Kidney (tissue), 14 donors: ENCODE measurements around the gene KIAA0232. TPM values are rescaled to one million over a fixed set of nuclear protein-coding genes. Genes with fewer than 3 reads are reported as not detected.
"Not testable (repeated sequence)": the region's sequence is repeated elsewhere in the genome, so short reads cannot be mapped to it uniquely, and the experiment has no call there.

ENCODE experiments used
- DNase-seq, 5 donors: peaks; one replicate each; pipeline ENCODE4 v3.0.0-alpha.2; 2013 to 2020
- FAIRE-seq: peaks from 2 replicates; lab custom pipeline; 2012; peaks lifted over from hg19 to GRCh38; lab: Jason Lieb, UNC
- H3K27ac ChIP-seq, 2 donors: one replicate each; pipeline ENCODE4 v1.7.0; 2013; ENCODE audit warnings: low read depth in 2 of 2, low read length in 2 of 2, inconsistent platforms in 1 of 2
- H3K27me3 ChIP-seq: one replicate; pipeline ENCODE4 v1.7.1; 2013; ENCODE audit warnings: low read length, inconsistent platforms; ENCODE audit not compliant: control insufficient read depth, insufficient read depth
- H3K36me3 ChIP-seq, 3 donors: one replicate each; pipeline versions ENCODE4 v1.7.0 to v1.7.1; 2013; ENCODE audit warnings: low read length in 3 of 3, control low read depth in 1 of 3, inconsistent platforms in 1 of 3; ENCODE audit not compliant: insufficient read depth in 3 of 3, control insufficient read depth in 2 of 3
- H3K4me1 ChIP-seq, 3 donors: one replicate each; pipeline versions ENCODE4 v1.7.0 to v1.7.1; 2013; ENCODE audit warnings: low read length in 3 of 3, inconsistent platforms in 1 of 3, low read depth in 1 of 3; ENCODE audit not compliant: control insufficient read depth in 2 of 3, insufficient read depth in 2 of 3
- H3K4me3 ChIP-seq, 3 donors: one replicate each; pipeline versions ENCODE4 v1.7.0 to v1.8.1; 2013; ENCODE audit warnings: low read length in 3 of 3, control low read depth in 1 of 3, inconsistent platforms in 1 of 3
- H3K9ac ChIP-seq, 3 donors: one replicate each; pipeline versions ENCODE4 v1.7.0 to v1.7.1; 2013; ENCODE audit warnings: low read length in 3 of 3, control low read depth in 1 of 3, inconsistent platforms in 1 of 3
- H3K9me3 ChIP-seq, 3 donors: one replicate each; pipeline versions ENCODE4 v1.7.0 to v1.7.1; 2013; ENCODE audit warnings: low read length in 3 of 3, control low read depth in 1 of 3, inconsistent platforms in 1 of 3; ENCODE audit not compliant: control insufficient read depth in 2 of 3, insufficient read depth in 1 of 3
- intact Hi-C: fragments of 100-400 bp; cut with DNase I; formaldehyde crosslinking; loops from one replicate; pipeline ENCODE4 v1.11.1; 2022
- polyA plus RNA-seq: library from polyadenylated mRNA; stranded (reverse); fragments of 350-450 nt; fragmentation: Illumina TruSeq; extraction: RNeasy Lipid Tissue Mini Kit (QIAGEN cat#74804); gene quantifications from one replicate; pipeline ENCODE4 v1.2.3, GENCODE V29; 2014; ENCODE audit warnings: low read depth, low replicate concordance; ENCODE audit not compliant: insufficient read depth
- total RNA-seq: library from RNA; stranded (reverse); fragmentation: NEBNext Ultra II Directional; extraction: Animal tissue kit (Norgen Biotek cat#: 25700); gene quantifications from one replicate; pipeline ENCODE4 v1.2.1, GENCODE V29; 2021
- TF ChIP-seq, protein P1 (sequence below): IDR thresholded peaks from 3 replicates; pipeline ENCODE4 v1.5.1; 2012; ENCODE audit warnings: mild to moderate bottlenecking, moderate library complexity, borderline replicate concordance; ENCODE audit not compliant: insufficient read depth; ENCODE audit errors: extremely low read depth
- donor health status: control.
- donor health status: control.
- donor health status: control.
- donor health status: control.
- donor health status: control.
- donor health status: DM: yes; HTN: yes; CAD: no.
- donor health status: Normal renal cell carcinoma (clear cell type).

Gene KIAA0232
- total and polyA plus RNA-seq, 2 donors from 2014 or later, result 14.0 to 39.9 TPM

DNA sequence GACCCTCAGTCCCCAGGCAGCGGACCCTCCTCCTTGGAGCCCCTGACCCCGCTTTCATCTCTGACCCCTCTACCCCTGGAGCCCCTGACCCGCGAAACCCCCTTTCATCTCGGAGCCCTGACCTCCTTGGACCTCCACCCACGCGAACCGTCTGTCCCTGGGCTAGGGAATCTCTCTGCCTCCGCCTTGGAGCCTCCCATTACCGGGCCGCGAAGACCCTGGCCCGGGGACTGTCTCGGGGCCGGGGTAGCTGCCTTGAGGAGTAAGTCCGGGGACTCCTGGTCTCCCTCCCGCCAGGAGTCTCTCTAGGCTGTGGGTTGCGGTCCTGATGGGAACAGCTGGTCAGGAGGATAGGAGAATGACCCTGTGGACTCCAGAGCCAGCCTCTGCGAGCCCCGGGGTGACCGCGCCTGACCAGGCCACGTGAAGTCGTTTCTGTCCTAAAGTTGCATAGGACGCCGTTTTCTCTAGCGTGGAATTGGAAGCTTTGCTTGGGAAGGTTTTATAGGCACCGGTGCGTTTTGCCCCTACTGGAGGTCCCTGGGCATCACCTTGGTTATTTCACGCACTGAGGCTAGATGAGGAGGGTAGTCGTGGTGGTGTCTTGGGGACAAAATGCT, 127.9 kb downstream of the KIAA0232 start:
- Histone ChIP-seq H3K36me3 (no peaks in the 10 kb centered on the region), H3K4me3 (peak overlapping the region; percentile 12 to 79 (median 63)), H3K9ac (peak overlapping the region in 2 of 3 donors; percentile 58 to 86), H3K4me1 (peaks cover 3 to 37% (median 12%) of the 10 kb centered on the region in 3 donors), H3K9me3 (no peaks in the 10 kb centered on the region), H3K27ac (peak overlapping the region; percentile 80 to 88), H3K27me3 (no peaks in the 10 kb centered on the region)
- DNase-seq, result peak in 3 of 5 donors; percentile 59 to 81 (median 69)
- TF ChIP-seq, protein P1, sequence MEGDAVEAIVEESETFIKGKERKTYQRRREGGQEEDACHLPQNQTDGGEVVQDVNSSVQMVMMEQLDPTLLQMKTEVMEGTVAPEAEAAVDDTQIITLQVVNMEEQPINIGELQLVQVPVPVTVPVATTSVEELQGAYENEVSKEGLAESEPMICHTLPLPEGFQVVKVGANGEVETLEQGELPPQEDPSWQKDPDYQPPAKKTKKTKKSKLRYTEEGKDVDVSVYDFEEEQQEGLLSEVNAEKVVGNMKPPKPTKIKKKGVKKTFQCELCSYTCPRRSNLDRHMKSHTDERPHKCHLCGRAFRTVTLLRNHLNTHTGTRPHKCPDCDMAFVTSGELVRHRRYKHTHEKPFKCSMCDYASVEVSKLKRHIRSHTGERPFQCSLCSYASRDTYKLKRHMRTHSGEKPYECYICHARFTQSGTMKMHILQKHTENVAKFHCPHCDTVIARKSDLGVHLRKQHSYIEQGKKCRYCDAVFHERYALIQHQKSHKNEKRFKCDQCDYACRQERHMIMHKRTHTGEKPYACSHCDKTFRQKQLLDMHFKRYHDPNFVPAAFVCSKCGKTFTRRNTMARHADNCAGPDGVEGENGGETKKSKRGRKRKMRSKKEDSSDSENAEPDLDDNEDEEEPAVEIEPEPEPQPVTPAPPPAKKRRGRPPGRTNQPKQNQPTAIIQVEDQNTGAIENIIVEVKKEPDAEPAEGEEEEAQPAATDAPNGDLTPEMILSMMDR, result no peak
- intact Hi-C loops, result no loop called here
- no peak for FAIRE-seq

DNA sequence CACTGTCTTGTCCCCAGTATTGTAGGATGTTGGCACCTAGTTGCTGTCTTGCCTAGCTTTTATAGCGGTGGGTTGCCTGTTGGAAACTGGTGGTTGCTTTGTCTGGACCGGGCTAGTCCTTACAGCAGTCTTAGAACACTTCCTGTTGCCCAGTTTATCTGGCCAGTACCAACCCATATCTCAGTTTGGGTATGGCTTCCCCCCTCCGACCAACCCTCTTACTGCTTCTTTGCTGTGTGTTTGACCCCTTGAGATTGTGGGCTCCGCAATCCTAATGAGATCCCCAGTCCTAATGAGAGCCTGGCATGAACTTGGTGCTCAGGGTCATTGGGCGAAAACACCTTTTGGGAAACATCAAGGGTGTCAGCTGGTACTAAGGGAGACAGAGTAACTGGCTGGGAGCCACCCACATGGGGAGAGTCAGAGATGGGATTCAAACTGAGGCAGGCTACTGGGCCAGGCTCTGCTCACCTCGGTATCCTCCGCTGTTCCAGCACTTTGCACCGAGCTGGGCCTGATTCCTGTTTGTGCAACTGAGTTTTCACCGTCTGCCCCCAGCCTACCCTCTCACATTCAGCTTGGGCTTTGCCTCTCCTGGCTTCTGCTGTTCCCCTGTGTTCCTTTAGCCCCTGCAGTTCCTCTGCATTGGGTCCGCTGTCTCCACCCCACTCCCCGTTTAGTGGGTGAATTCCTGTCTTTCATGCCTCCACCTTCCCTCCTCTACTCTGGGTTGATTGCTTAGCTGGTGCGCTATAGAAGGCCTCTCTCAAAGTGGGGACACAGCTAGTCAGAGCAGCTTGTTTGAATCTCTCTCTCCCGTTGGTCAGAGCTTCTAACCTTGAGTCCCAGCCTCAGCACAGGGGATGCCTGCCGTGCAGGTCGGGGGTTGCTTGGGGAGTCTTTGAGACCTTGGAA, 128.7 kb downstream of the KIAA0232 start:
- Histone ChIP-seq H3K27me3 (no peaks in the 10 kb centered on the region), H3K4me1 (peaks cover 3 to 41% (median 15%) of the 10 kb centered on the region in 3 donors), H3K9me3 (no peaks in the 10 kb centered on the region), H3K27ac (peak overlapping the region; percentile 80 to 88), H3K36me3 (no peaks in the 10 kb centered on the region), H3K9ac (peak overlapping the region in 2 of 3 donors; percentile 58 to 86), H3K4me3 (peak overlapping the region in 2 of 3 donors; percentile 63 to 79)
- FAIRE-seq (no peak), DNase-seq (no peak)
- TF ChIP-seq, protein P1, result no peak
- intact Hi-C loops, result no loop called here

DNA sequence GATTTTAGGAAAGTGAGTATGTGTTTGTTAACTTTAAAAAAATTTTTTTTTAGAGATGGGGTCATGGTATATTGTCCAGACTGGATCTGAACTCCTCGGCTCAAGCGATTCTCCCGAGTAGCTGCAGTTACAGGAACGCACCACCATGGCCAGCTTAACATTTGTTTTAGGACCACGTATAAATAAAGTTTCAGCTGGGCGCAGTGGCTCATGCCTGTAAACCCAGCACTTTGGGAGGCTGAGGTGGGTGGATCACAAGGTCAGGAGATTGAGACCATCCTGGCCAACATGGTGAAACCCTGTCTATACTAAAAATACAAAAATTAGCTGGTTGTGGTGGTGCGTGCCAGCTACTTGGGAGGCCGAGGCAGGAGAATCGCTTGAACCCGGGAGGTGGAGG, 129.4 kb downstream of the KIAA0232 start:
- H3K4me3 ChIP-seq, result peak overlapping the region in 1 of 3 donors; percentile 63
- peak overlapping the region in 1 of 3 donors; percentile 86 for H3K9ac ChIP-seq
- DNase-seq, H3K27me3 ChIP-seq, H3K36me3 ChIP-seq, H3K9me3 ChIP-seq, FAIRE-seq, intact Hi-C loops: not testable (repeated sequence)
- peaks cover 5 to 47% (median 22%) of the 10 kb centered on the region in 3 donors for H3K4me1 ChIP-seq
- peak overlapping the region; percentile 80 to 88 for H3K27ac ChIP-seq

DNA sequence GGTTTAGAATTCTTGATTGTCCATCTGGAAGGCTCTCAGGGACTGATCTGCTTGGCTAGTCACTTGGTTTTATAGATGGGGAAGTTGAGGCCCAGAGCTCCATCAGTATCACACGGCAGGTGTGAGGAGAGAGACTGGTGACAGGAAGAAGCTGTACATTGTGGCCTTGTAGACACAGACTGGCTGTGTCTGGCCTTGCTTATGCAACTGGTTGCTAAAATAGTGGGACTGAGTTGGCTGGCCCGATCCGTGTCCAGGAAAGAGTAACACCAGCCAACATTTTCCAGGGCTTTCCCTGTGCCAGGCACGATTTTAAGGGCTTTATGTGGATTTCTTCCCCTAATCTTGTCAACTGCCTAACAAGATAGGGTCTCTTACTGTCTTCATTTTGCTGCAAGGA, 129.9 kb downstream of the KIAA0232 start:
- intact Hi-C loops, result no loop called here
- no peak for FAIRE-seq

More for the DNA sequence above, 129.9 kb downstream of the KIAA0232 start:
- Histone ChIP-seq H3K9ac (peak overlapping the region in 1 of 3 donors; percentile 3), H3K9me3 (no peaks in the 10 kb centered on the region), H3K4me3 (no peak overlapping the region), H3K4me1 (peaks cover 5 to 52% (median 28%) of the 10 kb centered on the region in 3 donors), H3K27me3 (no peaks in the 10 kb centered on the region), H3K27ac (peak overlapping the region; percentile 48 to 81), H3K36me3 (no peaks in the 10 kb centered on the region)
- DNase-seq, result no peak
- TF ChIP-seq, protein P1, result no peak
